HEK293 (cell line): ENCODE data around the gene NDRG3.

Source experiments
- CTCF ChIA-PET: fragments of 350-600 bp; formaldehyde crosslinking; extraction: SDS; loops from one replicate; lab custom pipeline; 2021; ENCODE audit warnings: antibody characterized with exemption; lab: Yijun Ruan, JAX
- POLR2A ChIA-PET: fragments of 300-600 bp; formaldehyde crosslinking; extraction: SDS; loops from one replicate; lab custom pipeline; 2020; ENCODE audit warnings: antibody characterized with exemption, inconsistent platforms; lab: Yijun Ruan, JAX
- H3K27ac ChIP-seq: fragments of 200-500 bp; sonication (Bioruptor generic); 2 replicates; pipeline ENCODE4 v1.5.1; 2014; ENCODE audit warnings: low read depth, low read length, control low read depth, inconsistent platforms; ENCODE audit errors: extremely low read depth
- H3K36me3 ChIP-seq, 2 experiments: fragments of 200-500 bp in 1 of 2; sonication (Bioruptor generic) in 1 of 2; 1 replicate in 1 of 2; 2 replicates in 1 of 2; pipeline ENCODE4 v1.5.1; 2014 to 2017; ENCODE audit warnings: inconsistent platforms in 2 of 2, low read length in 2 of 2; ENCODE audit not compliant: control insufficient read depth in 2 of 2, insufficient read depth in 1 of 2
- H3K4me1 ChIP-seq: fragments of 200-500 bp; sonication (Bioruptor generic); 2 replicates; pipeline ENCODE4 v1.5.1; 2014; ENCODE audit warnings: mild to moderate bottlenecking, low read length, inconsistent platforms; ENCODE audit not compliant: control insufficient read depth, insufficient read depth
- H3K4me3 ChIP-seq: 2 replicates; pipeline ENCODE4 v1.5.1; 2011; ENCODE audit warnings: low read depth, mild to moderate bottlenecking, control low read depth, low read length, moderate library complexity
- H3K9me3 ChIP-seq: fragments of 200-500 bp; sonication (Bioruptor generic); 2 replicates; pipeline ENCODE4 v1.5.1; 2014; ENCODE audit warnings: low read depth, low read length, inconsistent platforms; ENCODE audit not compliant: control insufficient read depth, insufficient read depth
- ATF2 ChIP-seq: fragments of 450-650 bp; formaldehyde crosslinking; IDR thresholded peaks from 2 replicates; pipeline ENCODE4 v1.5.1; 2016; ENCODE audit warnings: missing biosample characterization, missing genetic modification characterization, low read depth
- PATZ1 ChIP-seq: fragments of 450-650 bp; formaldehyde crosslinking; IDR thresholded peaks from 2 replicates; pipeline ENCODE4 v1.5.1; 2016; ENCODE audit warnings: missing biosample characterization, missing genetic modification characterization
- REST ChIP-seq: fragments of 450-650 bp; formaldehyde crosslinking; IDR thresholded peaks from 2 replicates; pipeline ENCODE4 v1.5.1; 2016; ENCODE audit warnings: missing biosample characterization, missing genetic modification characterization
- SP3 ChIP-seq: fragments of 450-650 bp; formaldehyde crosslinking; IDR thresholded peaks from 2 replicates; pipeline ENCODE4 v1.5.1; 2016; ENCODE audit warnings: missing biosample characterization, missing genetic modification characterization
- ZBTB21 ChIP-seq: fragments of 450-650 bp; formaldehyde crosslinking; IDR thresholded peaks from 2 replicates; pipeline ENCODE4 v1.5.1; 2017; ENCODE audit warnings: missing biosample characterization, missing genetic modification characterization
- ZBTB7A ChIP-seq: fragments of 450-650 bp; formaldehyde crosslinking; IDR thresholded peaks from 2 replicates; pipeline ENCODE4 v1.5.1; 2016; ENCODE audit warnings: low read depth, missing biosample characterization, missing genetic modification characterization
- ZFHX2 ChIP-seq: fragments of 450-650 bp; formaldehyde crosslinking; conservative IDR thresholded peaks from 2 replicates; pipeline ENCODE4 v1.5.1; 2016; ENCODE audit warnings: missing biosample characterization, missing genetic modification characterization
- ZNF114 ChIP-seq: fragments of 450-650 bp; formaldehyde crosslinking; IDR thresholded peaks from 2 replicates; pipeline ENCODE4 v1.5.0; 2017; ENCODE audit warnings: missing biosample characterization, missing genetic modification characterization
- ZNF132 ChIP-seq: fragments of 450-650 bp; formaldehyde crosslinking; IDR thresholded peaks from 2 replicates; pipeline ENCODE4 v1.5.1; 2017; ENCODE audit warnings: missing biosample characterization, missing genetic modification characterization, borderline replicate concordance
- ZNF18 ChIP-seq: fragments of 450-650 bp; formaldehyde crosslinking; IDR thresholded peaks from 2 replicates; pipeline ENCODE4 v1.5.1; 2016; ENCODE audit warnings: missing biosample characterization, missing genetic modification characterization
- ZNF19 ChIP-seq: fragments of 450-650 bp; formaldehyde crosslinking; IDR thresholded peaks from 2 replicates; pipeline ENCODE4; 2016; ENCODE audit warnings: missing biosample characterization, missing genetic modification characterization, low read depth
- ZNF2 ChIP-seq: fragments of 450-650 bp; formaldehyde crosslinking; IDR thresholded peaks from 2 replicates; pipeline ENCODE4 v1.5.1; 2016; ENCODE audit warnings: missing biosample characterization, missing genetic modification characterization
- ZNF221 ChIP-seq: fragments of 450-650 bp; formaldehyde crosslinking; IDR thresholded peaks from 2 replicates; pipeline ENCODE4 v1.5.1; 2017; ENCODE audit warnings: missing biosample characterization, missing genetic modification characterization, borderline replicate concordance
- ZNF274 ChIP-seq, 2 experiments: fragments of 200-500 bp in 1 of 2; fragments of 450-650 bp in 1 of 2; sonication (Bioruptor generic) in 1 of 2; formaldehyde crosslinking in 1 of 2; IDR thresholded peaks; 2 replicates each; pipeline versions ENCODE4 v1.5.1 to v1.6.1; 2014 to 2016; ENCODE audit warnings: borderline replicate concordance in 1 of 2, inconsistent platforms in 1 of 2, low read length in 1 of 2, missing biosample characterization in 1 of 2, missing genetic modification characterization in 1 of 2
- ZNF311 ChIP-seq: fragments of 450-650 bp; formaldehyde crosslinking; IDR thresholded peaks from 2 replicates; pipeline ENCODE4 v1.5.1; 2017; ENCODE audit warnings: missing biosample characterization, missing genetic modification characterization, borderline replicate concordance
- ZNF426 ChIP-seq: fragments of 450-650 bp; formaldehyde crosslinking; IDR thresholded peaks from 2 replicates; pipeline ENCODE4 v1.5.1; 2017; ENCODE audit warnings: missing biosample characterization, missing genetic modification characterization, mild to moderate bottlenecking, inconsistent platforms, moderate library complexity
- ZNF561 ChIP-seq: fragments of 450-650 bp; IDR thresholded peaks from 2 replicates; pipeline ENCODE4 v1.5.1; 2018; ENCODE audit warnings: missing biosample characterization, missing genetic modification characterization, borderline replicate concordance
- ZNF600 ChIP-seq: fragments of 450-650 bp; formaldehyde crosslinking; IDR thresholded peaks from 2 replicates; pipeline ENCODE4 v1.5.1; 2016; ENCODE audit warnings: missing biosample characterization, missing genetic modification characterization
- ZNF747 ChIP-seq: fragments of 450-650 bp; formaldehyde crosslinking; IDR thresholded peaks from 2 replicates; pipeline ENCODE4 v1.5.1; 2016; ENCODE audit warnings: missing biosample characterization, missing genetic modification characterization
- ZNF776 ChIP-seq: fragments of 450-650 bp; formaldehyde crosslinking; IDR thresholded peaks from 2 replicates; pipeline ENCODE4 v1.5.0; 2017; ENCODE audit warnings: missing biosample characterization, missing genetic modification characterization, borderline replicate concordance
- ZSCAN30 ChIP-seq: fragments of 450-650 bp; IDR thresholded peaks from 2 replicates; pipeline ENCODE4 v1.5.1; 2018; ENCODE audit warnings: missing biosample characterization, mild to moderate bottlenecking, missing genetic modification characterization, moderate library complexity
- ZSCAN5A ChIP-seq: fragments of 450-650 bp; formaldehyde crosslinking; IDR thresholded peaks from 2 replicates; pipeline ENCODE4 v1.5.1; 2016; ENCODE audit warnings: missing biosample characterization, missing genetic modification characterization

NDRG3 gene

GRCh38 chr20:36779656-36780025 is 33.8 kb upstream of the NDRG3 start:
- Histone ChIP-seq H3K9me3 (no peaks in the 10 kb centered on the region), H3K4me1 (no peaks in the 10 kb centered on the region), H3K4me3 (no peak overlapping the region), H3K27ac (no peak overlapping the region), H3K36me3 (peaks cover 0 to 18% of the 10 kb centered on the region in 2 experiments; a peak in 2 of 3 replicates)
- no peak for TF ChIP-seq ZSCAN5A (tag by site-specific recombination)
- no peak for TF ChIP-seq ZSCAN30 (tag by site-specific recombination)
- TF ChIP-seq ZNF2 (tag by site-specific recombination): no peak
- TF ChIP-seq PATZ1: no peak
- no peak for TF ChIP-seq ZNF776 (tag by site-specific recombination)
- POLR2A ChIA-PET: no interaction called here
- CTCF ChIA-PET: no interaction called here

GRCh38 chr20:36778831-36779655 is 33.2 kb upstream of the NDRG3 start:
- POLR2A ChIA-PET: no interaction called here
- H3K27ac ChIP-seq: no peak overlapping the region
- TF ChIP-seq ZBTB7A (tag by site-specific recombination): no peak
- TF ChIP-seq ZNF114 (tag by site-specific recombination): no peak
- TF ChIP-seq SP3: no peak
- TF ChIP-seq ZNF311 (tag by site-specific recombination): no peak
- no peak for TF ChIP-seq ZNF132 (tag by site-specific recombination)
- TF ChIP-seq ZNF18 (tag by site-specific recombination): no peak
- no peak for TF ChIP-seq ZNF561 (tag by site-specific recombination)
- no peak for TF ChIP-seq ZNF274 (IDR thresholded peaks at IDR 0.05; ENCODE audit: low read length)
- TF ChIP-seq ZNF274 (tag by site-specific recombination; IDR thresholded peaks at IDR 0.05; ENCODE audit: borderline replicate concordance): no peak
- TF ChIP-seq ZNF600 (tag by site-specific recombination): no peak
- TF ChIP-seq REST (tag by site-specific recombination): no peak
- TF ChIP-seq ZNF747: no peak
- TF ChIP-seq ZFHX2 (tag by site-specific recombination): no peak
- no peak for TF ChIP-seq ATF2
- no peak for TF ChIP-seq ZBTB21 (tag by site-specific recombination)
- no peak for TF ChIP-seq ZNF221 (tag by site-specific recombination)
- TF ChIP-seq ZNF426 (tag by site-specific recombination): no peak
- TF ChIP-seq ZNF19 (tag by site-specific recombination): no peak
- TF ChIP-seq, all 188 proteins: peak for 0
- H3K4me3 ChIP-seq: no peak overlapping the region
- H3K36me3 ChIP-seq: peaks cover 0 to 12% of the 10 kb centered on the region in 2 experiments; a peak in 2 of 3 replicates
- H3K4me1 ChIP-seq: no peaks in the 10 kb centered on the region
- no peaks in the 10 kb centered on the region for H3K9me3 ChIP-seq
- CTCF ChIA-PET: interaction anchor here (0.5 to 1.3 kb wide), 3 partner anchors 9 to 108 kb away, joined by 3 to 4 read pairs (median 3); no protein-coding TSS in a partner anchor
